IMR-90 (cell line): ENCODE measurements around the gene SPINT3. TPM values are rescaled to one million over a fixed set of nuclear protein-coding genes. Genes with fewer than 3 reads are reported as not detected.

Experiments used
- ATAC-seq: fragments of 200-7000 bp; cut with Tn5 transposase; 2 replicates; pipeline ENCODE4 v1.9.1; 2020; ENCODE audit warnings: low read depth, mild to moderate bottlenecking, moderate library complexity
- BruUV-seq: library from RNA; stranded (reverse); fragments of 400-500 nt; replicated peaks from 2 replicates; lab custom pipeline; 2021; lab: Mats Ljungman, UMichigan
- CTCF ChIA-PET: fragments of 300-600 bp; formaldehyde crosslinking; extraction: SDS; loops from one replicate; lab custom pipeline; 2021; ENCODE audit warnings: antibody characterized with exemption; lab: Yijun Ruan, JAX
- POLR2A ChIA-PET: fragments of 300-600 bp; sonication (Branson Sonifier 250); formaldehyde crosslinking; loops from one replicate; lab custom pipeline; 2022; ENCODE audit warnings: antibody characterized with exemption; ENCODE audit not compliant: unreplicated experiment; lab: Charles Lee
- DNase-seq: peaks from one replicate; pipeline ENCODE4 v3.0.0; 2013
- H2AFZ ChIP-seq: replicated peaks from 2 replicates; pipeline ENCODE3; 2013; ENCODE audit warnings: low read length, mild to moderate bottlenecking; ENCODE audit not compliant: poor library complexity
- H2AK5ac ChIP-seq: 2 replicates; pipeline ENCODE4 v1.6.1; 2013; ENCODE audit warnings: low read depth, low read length, inconsistent platforms
- H2AK9ac ChIP-seq: replicated peaks from 2 replicates; pipeline ENCODE3; 2013; ENCODE audit warnings: mild to moderate bottlenecking, low read depth, low read length, moderate library complexity; ENCODE audit not compliant: poor library complexity
- H2BK120ac ChIP-seq: 2 replicates; pipeline ENCODE4 v1.6.1; 2013; ENCODE audit warnings: low read depth, low read length, inconsistent platforms
- H2BK15ac ChIP-seq: 3 replicates; pipeline ENCODE4 v1.6.1; 2013; ENCODE audit warnings: low read depth, low read length, inconsistent platforms
- H2BK20ac ChIP-seq: 2 replicates; pipeline ENCODE4 v1.6.1; 2013; ENCODE audit warnings: low read depth, mild to moderate bottlenecking, inconsistent platforms, low read length, moderate library complexity
- H2BK5ac ChIP-seq: 2 replicates; pipeline ENCODE4 v1.6.1; 2013; ENCODE audit warnings: mild to moderate bottlenecking, low read depth, low read length, inconsistent platforms; ENCODE audit not compliant: poor library complexity, severe bottlenecking
- H3K14ac ChIP-seq: replicated peaks from 2 replicates; pipeline ENCODE4 v1.6.1; 2013; ENCODE audit warnings: low read depth, low read length, inconsistent platforms
- H3K18ac ChIP-seq: 2 replicates; pipeline ENCODE4 v1.6.1; 2013; ENCODE audit warnings: low read depth, low read length, control low read depth
- H3K23ac ChIP-seq: 2 replicates; pipeline ENCODE4 v1.6.1; 2013; ENCODE audit warnings: low read depth, low read length, inconsistent platforms
- H3K27ac ChIP-seq: 2 replicates; pipeline ENCODE4 v1.5.1; 2013; ENCODE audit warnings: mild to moderate bottlenecking, control low read depth, low read length; ENCODE audit not compliant: insufficient read depth
- H3K27me3 ChIP-seq: 2 replicates; pipeline ENCODE4 v1.6.1; 2013; ENCODE audit warnings: low read length; ENCODE audit not compliant: control insufficient read depth, insufficient read depth
- H3K36me3 ChIP-seq: 2 replicates; pipeline ENCODE4 v1.6.1; 2013; ENCODE audit warnings: low read length, mixed read lengths; ENCODE audit not compliant: control insufficient read depth, insufficient read depth
- H3K4ac ChIP-seq: 2 replicates; pipeline ENCODE4 v1.6.1; 2013; ENCODE audit warnings: low read depth, low read length, inconsistent platforms
- H3K4me1 ChIP-seq: 2 replicates; pipeline ENCODE4 v1.6.1; 2013; ENCODE audit warnings: low read length, mixed read lengths; ENCODE audit not compliant: control insufficient read depth, insufficient read depth
- H3K4me2 ChIP-seq: 2 replicates; pipeline ENCODE4 v1.6.1; 2013; ENCODE audit warnings: low read depth, mild to moderate bottlenecking, control low read depth, low read length, moderate library complexity
- H3K4me3 ChIP-seq: 2 replicates; pipeline ENCODE4 v1.5.1; 2013; ENCODE audit warnings: low read depth, mild to moderate bottlenecking, control low read depth, low read length, moderate library complexity; ENCODE audit not compliant: insufficient read depth
- H3K56ac ChIP-seq: 2 replicates; pipeline ENCODE4 v1.6.1; 2013; ENCODE audit warnings: low read length, inconsistent platforms; ENCODE audit not compliant: insufficient read depth; ENCODE audit errors: extremely low read depth
- H3K79me1 ChIP-seq, 2 experiments: 2 replicates each; pipeline ENCODE4 v1.6.1; 2013; ENCODE audit warnings: low read length in 2 of 2, inconsistent platforms in 1 of 2, low read depth in 1 of 2
- H3K9ac ChIP-seq: 2 replicates; pipeline ENCODE4 v1.6.1; 2013; ENCODE audit warnings: low read depth, low read length, control low read depth
- H3K9me1 ChIP-seq: 2 replicates; pipeline ENCODE4 v1.6.1; 2013; ENCODE audit warnings: low read length, inconsistent platforms; ENCODE audit not compliant: insufficient read depth
- H3K9me3 ChIP-seq: 2 replicates; pipeline ENCODE4 v1.6.1; 2013; ENCODE audit warnings: low read length; ENCODE audit not compliant: control insufficient read depth, insufficient read depth
- H4K20me1 ChIP-seq: 2 replicates; pipeline ENCODE4 v1.6.1; 2013; ENCODE audit warnings: low read length, inconsistent platforms; ENCODE audit not compliant: insufficient read depth
- H4K5ac ChIP-seq: 2 replicates; pipeline ENCODE4 v1.6.1; 2013; ENCODE audit warnings: mild to moderate bottlenecking, low read depth, low read length, control low read depth
- H4K8ac ChIP-seq, 2 experiments: 2 replicates each; pipeline ENCODE4 v1.6.1; 2013; ENCODE audit warnings: low read depth in 2 of 2, low read length in 2 of 2, control low read depth in 1 of 2, inconsistent platforms in 1 of 2
- H4K91ac ChIP-seq: 2 replicates; pipeline ENCODE4 v1.6.1; 2013; ENCODE audit warnings: low read depth, low read length, inconsistent platforms; ENCODE audit not compliant: insufficient read depth
- BHLHE40 ChIP-seq: fragments of 150-350 bp; IDR thresholded peaks from 2 replicates; pipeline ENCODE4 v1.6.1; 2016; ENCODE audit warnings: mild to moderate bottlenecking, low read depth, low read length
- CEBPB ChIP-seq: IDR thresholded peaks from 2 replicates; pipeline ENCODE4 v1.6.1; 2012; ENCODE audit warnings: low read depth, low read length, improper control_type of control experiment
- CHD1 ChIP-seq: IDR thresholded peaks from 2 replicates; pipeline ENCODE4 v1.6.1; 2012; ENCODE audit warnings: low read depth, low read length, improper control_type of control experiment
- CTCF ChIP-seq: conservative IDR thresholded peaks from 2 replicates; pipeline ENCODE4 v1.5.1; 2012; ENCODE audit warnings: mild to moderate bottlenecking, low read depth, low read length, improper control_type of control experiment
- ELK1 ChIP-seq: fragments of 150-350 bp; IDR thresholded peaks from 2 replicates; pipeline ENCODE4 v1.6.1; 2016; ENCODE audit warnings: low read depth, mild to moderate bottlenecking, low read length, moderate library complexity, borderline replicate concordance
- FOS ChIP-seq: fragments of 150-350 bp; IDR thresholded peaks from 2 replicates; pipeline ENCODE4 v1.6.1; 2016; ENCODE audit warnings: low read depth, low read length
- MAFK ChIP-seq: IDR thresholded peaks from 2 replicates; pipeline ENCODE4 v1.6.1; 2012; ENCODE audit warnings: low read depth, low read length, improper control_type of control experiment
- MAZ ChIP-seq: IDR thresholded peaks from 2 replicates; pipeline ENCODE4 v1.6.1; 2012; ENCODE audit warnings: low read depth, mild to moderate bottlenecking, low read length, improper control_type of control experiment, moderate library complexity, borderline replicate concordance
- MXI1 ChIP-seq: IDR thresholded peaks from 2 replicates; pipeline ENCODE4 v1.6.1; 2012; ENCODE audit warnings: low read depth, mild to moderate bottlenecking, low read length, moderate library complexity, borderline replicate concordance
- NFE2L2 ChIP-seq: fragments of 150-350 bp; IDR thresholded peaks from 2 replicates; pipeline ENCODE4 v1.6.1; 2016; ENCODE audit warnings: low read depth, mild to moderate bottlenecking, low read length
- POLR2A ChIP-seq: IDR thresholded peaks from 2 replicates; pipeline ENCODE4 v1.6.1; 2012; ENCODE audit warnings: mild to moderate bottlenecking, low read depth, low read length
- RAD21 ChIP-seq: IDR thresholded peaks from 2 replicates; pipeline ENCODE4 v1.6.1; 2012; ENCODE audit warnings: low read length, improper control_type of control experiment
- RCOR1 ChIP-seq: IDR thresholded peaks from 2 replicates; pipeline ENCODE4 v1.6.1; 2012; ENCODE audit warnings: mild to moderate bottlenecking, low read length, improper control_type of control experiment; ENCODE audit not compliant: insufficient replicate concordance
- RFX5 ChIP-seq: IDR thresholded peaks from 2 replicates; pipeline ENCODE4 v1.8.0; 2012; ENCODE audit warnings: low read depth, mild to moderate bottlenecking, low read length, moderate library complexity
- SMC3 ChIP-seq: fragments of 150-350 bp; IDR thresholded peaks from 2 replicates; pipeline ENCODE4 v1.6.1; 2016; ENCODE audit warnings: low read depth, mild to moderate bottlenecking, antibody characterized with exemption, low read length, moderate library complexity
- USF2 ChIP-seq: fragments of 150-350 bp; IDR thresholded peaks from 2 replicates; pipeline ENCODE4 v1.6.1; 2017; ENCODE audit warnings: mild to moderate bottlenecking, antibody characterized with exemption, low read length, low read depth
- WGBS, 2 experiments: methylation state at CpG; one replicate each; pipeline versions ENCODE4 v1.1.5 to v1.1.7; 2013; ENCODE audit warnings: missing lambda C conversion rate in 2 of 2; ENCODE audit not compliant: insufficient read length in 1 of 2; ENCODE audit errors: extremely low coverage in 2 of 2; 5-methylcytosine and 5-hydroxymethylcytosine counted together
- dilution Hi-C: fragments of 300-500 bp; cut with HindIII; formaldehyde crosslinking; loops from one replicate; pipeline ENCODE4 v1.14.3; 2018; ENCODE audit warnings: low sequenced_read_pairs; ENCODE audit not compliant: unreplicated experiment
- in situ Hi-C: fragments of 300-500 bp; cut with MboI; formaldehyde crosslinking; loops from 3 replicates; pipeline ENCODE4 v1.14.3; 2019; ENCODE audit warnings: low sequenced_read_pairs, inconsistent platforms, mixed read lengths
- intact Hi-C: fragments of 100-400 bp; cut with micrococcal nuclease; formaldehyde crosslinking; loops from 2 replicates; pipeline ENCODE4 v1.10.0; 2022
- polyA plus RNA-seq, 3 experiments: library from polyadenylated mRNA; depleted of rRNA; stranded (reverse); fragments of >200 nt; gene quantifications; 2 replicates each; pipeline ENCODE4 v1.2.3, GENCODE V29; 2012; ENCODE audit warnings: low replicate concordance in 1 of 3
- total RNA-seq: library from RNA; depleted of rRNA; stranded (reverse); fragments of >200 nt; gene quantifications from 2 replicates; pipeline ENCODE4 v1.2.3, GENCODE V29; 2012

Gene SPINT3
- total and polyA plus RNA-seq, 2 of the 4 experiments (the other 2 are of a cell fraction) = not detected

GRCh38 chr20:45507011-45507820, 8.2 kb downstream of the SPINT3 start:
- no peak overlapping the region for H2AFZ ChIP-seq
- no peak for TF ChIP-seq RAD21
- no peak for TF ChIP-seq USF2
- TF ChIP-seq FOS = no peak
- no peak for TF ChIP-seq MXI1
- no peak for TF ChIP-seq SMC3
- TF ChIP-seq NFE2L2 = no peak
- TF ChIP-seq RCOR1 = no peak
- TF ChIP-seq CTCF = no peak
- no peak for TF ChIP-seq CEBPB
- no peak for TF ChIP-seq ELK1
- TF ChIP-seq POLR2A = no peak
- no peak for TF ChIP-seq CHD1
- no peak for TF ChIP-seq RFX5
- no peak for TF ChIP-seq MAFK
- no peak for TF ChIP-seq MAZ
- TF ChIP-seq BHLHE40 = no peak
- no peak overlapping the region for H2BK5ac ChIP-seq
- ChIA-PET CTCF (no interaction called here), POLR2A (no interaction called here)
- in situ Hi-C loops (no loop called here), dilution Hi-C loops (no loop called here), intact Hi-C loops (no loop called here)
- no peak overlapping the region for H3K4ac ChIP-seq
- peaks cover 2% of the 10 kb centered on the region for H3K27me3 ChIP-seq
- H3K27ac ChIP-seq = no peak overlapping the region
- no peak for ATAC-seq
- no peak overlapping the region for H3K23ac ChIP-seq
- H4K20me1 ChIP-seq = no peaks in the 10 kb centered on the region
- no TSS peak for BruUV-seq
- no peak overlapping the region for H2AK5ac ChIP-seq
- no peak overlapping the region for H2BK20ac ChIP-seq
- no peaks in the 10 kb centered on the region for H3K9me3 ChIP-seq
- H4K8ac ChIP-seq = no peak overlapping the region
- H4K5ac ChIP-seq = no peak overlapping the region
- H3K79me1 ChIP-seq = no peaks in the 10 kb centered on the region
- H3K14ac ChIP-seq = no peak overlapping the region
- H3K4me2 ChIP-seq = no peak overlapping the region
- H3K9me1 ChIP-seq = no peaks in the 10 kb centered on the region
- H2BK120ac ChIP-seq = no peak overlapping the region
- H3K36me3 ChIP-seq = no peaks in the 10 kb centered on the region
- H2AK9ac ChIP-seq = no peak overlapping the region
- no peak overlapping the region for H3K56ac ChIP-seq
- 70% methylated on average over 2 of the region's 5 CpGs; no CpG with 5 or more reads in 1 of the 2 experiments for WGBS, 2 experiments
- DNase-seq = no peak
- no peak overlapping the region for H4K91ac ChIP-seq
- no peaks in the 10 kb centered on the region for H3K4me1 ChIP-seq
- no peak overlapping the region for H3K4me3 ChIP-seq
- H2BK15ac ChIP-seq = no peak overlapping the region
- no peak overlapping the region for H3K18ac ChIP-seq
- H3K9ac ChIP-seq = no peak overlapping the region
